ENCODE results near the gene IRF2BPL.

The IRF2BPL gene

GRCh38 chr14:76985540-76986230 is 42.8 kb downstream of the IRF2BPL start:
- DNase-seq, result no peak

GRCh38 chr14:76984787-76985375 is 43.6 kb downstream of the IRF2BPL start:
- DNase-seq, result no peak

GRCh38 chr14:76984297-76984696 is 44.2 kb downstream of the IRF2BPL start:
- no peak for DNase-seq

- no peak for DNase-seq
Observed at GRCh38 chr14:76981670-76982069, 46.8 kb downstream of the IRF2BPL start.

GRCh38 chr14:76977793-76978720 is 50.5 kb downstream of the IRF2BPL start:
- DNase-seq, result peak in 10 of 14 donors; percentile 6 to 66 (median 31)

GRCh38 chr14:76976240-76977005 is 52.1 kb downstream of the IRF2BPL start:
- no peak for DNase-seq

GRCh38 chr14:76975812-76976211 is 52.7 kb downstream of the IRF2BPL start:
- no peak for DNase-seq

GRCh38 chr14:76975051-76975450 is 53.5 kb downstream of the IRF2BPL start:
- DNase-seq, result no peak
